ENCODE measurements around the gene PRDM11. TPM values are rescaled to one million over a fixed set of nuclear protein-coding genes. Genes with fewer than 3 reads are reported as not detected.
A peak's percentile ranks its signal among the peaks of the same experiment; 100 is the strongest.

Gene PRDM11
- total and polyA plus RNA-seq, 10 of the 15 experiments (the other 5 are each of a cell fraction or from before 2014, with no cell fraction given), result 0.03 to 2.4 (median 0.53) TPM

DNA sequence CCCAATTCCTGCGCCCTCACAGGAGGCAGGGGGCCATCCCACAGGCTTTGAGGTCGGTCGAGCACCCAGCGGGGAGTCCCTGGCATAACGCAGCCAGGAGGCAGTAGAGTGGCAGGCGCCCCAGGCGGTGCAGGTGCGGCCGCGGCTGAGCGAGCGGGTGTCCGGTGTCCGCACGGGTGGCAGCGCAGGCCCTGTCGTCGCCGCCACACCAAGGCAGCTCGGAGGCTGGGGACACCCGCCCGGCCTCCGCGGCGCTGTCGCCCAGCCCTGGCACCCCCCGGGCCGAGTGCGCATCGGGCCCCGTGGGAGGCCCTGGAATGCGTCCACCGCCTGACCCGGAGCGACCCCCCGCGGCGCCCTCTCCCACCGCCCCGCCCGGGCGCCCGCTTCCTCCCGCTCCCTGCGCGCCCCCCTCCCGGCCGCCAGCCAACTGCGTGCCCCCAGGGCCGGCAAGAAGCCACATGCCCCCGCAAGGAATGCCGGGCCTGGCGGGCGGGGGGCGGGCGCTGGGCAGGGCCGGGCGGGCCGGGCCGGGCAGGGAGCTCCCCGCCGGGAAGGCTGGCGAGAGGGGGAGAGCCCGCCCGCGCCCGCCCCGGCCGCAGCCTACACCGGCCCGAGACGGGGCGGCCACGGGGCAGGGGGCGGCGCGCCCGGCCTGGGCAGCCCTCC, 33.9 kb downstream of the PRDM11 start:
- no peak overlapping the region for H3K27ac ChIP-seq (ENCODE audit: control insufficient read depth, insufficient read depth)
- DNase-seq (ENCODE audit: low read depth, low spot score) (no peak), FAIRE-seq (no peak), ATAC-seq (peak; percentile 57)
- no peak overlapping the region for H3K9ac ChIP-seq (ENCODE audit: control insufficient read depth, insufficient read depth, low read length)
- ChIA-PET SMC1A (ENCODE audit: uncharacterized antibody, unreplicated experiment) (no interaction called here), RAD21 (ENCODE audit: unreplicated experiment) (no interaction called here), CTCF (no interaction called here), POLR2A (no interaction called here)
- H3K36me3 ChIP-seq (ENCODE audit: control insufficient read depth in 2 of 2, insufficient read depth in 2 of 2, low read length in 1 of 2), result no peaks in the 10 kb centered on the region
- intact Hi-C loops (cut with micrococcal nuclease; ENCODE audit: unreplicated experiment), result no loop called here
- peaks cover 1 to 6% of the 10 kb centered on the region in 2 experiments; a peak in 2 of 4 replicates for H3K27me3 ChIP-seq (replicated peaks in 1 of 2; ENCODE audit: control insufficient read depth in 2 of 2, insufficient read depth in 2 of 2, low read length in 1 of 2)
- no peak overlapping the region; the same call in 1 of the 2 replicates for H3K4me2 ChIP-seq (ENCODE audit: control insufficient read depth, insufficient read depth)
- no peak overlapping the region; the same call in 1 of the 2 replicates for H2AFZ ChIP-seq (ENCODE audit: control insufficient read depth, low read depth, low read length)
- no peaks in the 10 kb centered on the region for H3K9me3 ChIP-seq (replicated peaks; ENCODE audit: control insufficient read depth, insufficient read depth, low read length)
- no peak overlapping the region for H3K4me3 ChIP-seq
- in situ Hi-C loops (cut with MboI), result no loop called here
- WGBS (ENCODE audit: insufficient coverage, insufficient replicate concordance, low lambda C conversion rate, missing lambda C conversion rate), result 3% methylated on average over 14 of the region's 78 CpGs
- no peaks in the 10 kb centered on the region for H3K79me2 ChIP-seq (ENCODE audit: control insufficient read depth, insufficient read depth, low read length)
- TF ChIP-seq NR2C1 (IDR thresholded peaks at IDR 0.05) (no peak), CTCF (IDR thresholded peaks at IDR 0.05 in 2 of 3, conservative IDR thresholded peaks at IDR 0.05 in 1 of 3; ENCODE audit: control insufficient read depth in 2 of 3, extremely low read depth in 1 of 3, insufficient read depth in 1 of 3, low read depth in 3 of 3, low read length in 3 of 3) (peak in 1 of 3 experiments; percentile 21; a peak in 2 of 6 replicates), SMC3 (IDR thresholded peaks at IDR 0.05; ENCODE audit: borderline replicate concordance, low read length) (no peak)
- peaks cover 5% of the 10 kb centered on the region; the same call in 1 of the 2 replicates for H4K20me1 ChIP-seq (ENCODE audit: control insufficient read depth, insufficient read depth)
- peaks cover 6% of the 10 kb centered on the region for H3K4me1 ChIP-seq (ENCODE audit: control insufficient read depth, insufficient read depth, low read length)
- no TSS peak for BruUV-seq (replicated peaks)

- H3K4me1 ChIP-seq (ENCODE audit: control insufficient read depth, insufficient read depth, low read length), result peaks cover 6% of the 10 kb centered on the region
- H3K9ac ChIP-seq (ENCODE audit: control insufficient read depth, insufficient read depth, low read length), result no peak overlapping the region
- ChIA-PET RAD21 (ENCODE audit: unreplicated experiment) (no interaction called here), POLR2A (no interaction called here), CTCF (no interaction called here), SMC1A (ENCODE audit: uncharacterized antibody, unreplicated experiment) (no interaction called here)
- no peak for FAIRE-seq
- DNase-seq (ENCODE audit: low read depth, low spot score), result no peak
- no peak overlapping the region for H3K4me3 ChIP-seq
- no peaks in the 10 kb centered on the region for H3K36me3 ChIP-seq (ENCODE audit: control insufficient read depth in 2 of 2, insufficient read depth in 2 of 2, low read length in 1 of 2)
- H3K79me2 ChIP-seq (ENCODE audit: control insufficient read depth, insufficient read depth, low read length), result no peaks in the 10 kb centered on the region
- no peaks in the 10 kb centered on the region for H3K9me3 ChIP-seq (replicated peaks; ENCODE audit: control insufficient read depth, insufficient read depth, low read length)
- H2AFZ ChIP-seq (ENCODE audit: control insufficient read depth, low read depth, low read length), result no peak overlapping the region
- intact Hi-C loops (cut with micrococcal nuclease; ENCODE audit: unreplicated experiment), result no loop called here
- ATAC-seq, result peak; percentile 51; the same call in 2 of the 3 replicates
- 4% methylated on average over 14 of the region's 33 CpGs for WGBS (ENCODE audit: insufficient coverage, insufficient replicate concordance, low lambda C conversion rate, missing lambda C conversion rate)
- no peak overlapping the region for H3K27ac ChIP-seq (ENCODE audit: control insufficient read depth, insufficient read depth)
- H4K20me1 ChIP-seq (ENCODE audit: control insufficient read depth, insufficient read depth), result peaks cover 5% of the 10 kb centered on the region; the same call in 1 of the 2 replicates
- no TSS peak for BruUV-seq (replicated peaks)
- peaks cover 1 to 6% of the 10 kb centered on the region in 2 experiments; a peak in 2 of 4 replicates for H3K27me3 ChIP-seq (replicated peaks in 1 of 2; ENCODE audit: control insufficient read depth in 2 of 2, insufficient read depth in 2 of 2, low read length in 1 of 2)
- H3K4me2 ChIP-seq (ENCODE audit: control insufficient read depth, insufficient read depth), result no peak overlapping the region
- in situ Hi-C loops (cut with MboI), result no loop called here
- TF ChIP-seq ASH2L (IDR thresholded peaks at IDR 0.05; ENCODE audit: borderline replicate concordance, low read depth) (no peak), KLF5 (IDR thresholded peaks at IDR 0.05; ENCODE audit: partially characterized antibody) (no peak), RUNX3 (IDR thresholded peaks at IDR 0.05; ENCODE audit: low read length) (no peak), ZBED1 (IDR thresholded peaks at IDR 0.05; ENCODE audit: borderline replicate concordance) (no peak), TCF3 (IDR thresholded peaks at IDR 0.05; ENCODE audit: borderline replicate concordance, insufficient read depth, low read depth, low read length) (no peak), JUND (IDR thresholded peaks at IDR 0.05; ENCODE audit: low read depth, low read length) (no peak), IKZF1 (conservative IDR thresholded peaks at IDR 0.05) (no peak)
- TF ChIP-seq, protein P1, sequence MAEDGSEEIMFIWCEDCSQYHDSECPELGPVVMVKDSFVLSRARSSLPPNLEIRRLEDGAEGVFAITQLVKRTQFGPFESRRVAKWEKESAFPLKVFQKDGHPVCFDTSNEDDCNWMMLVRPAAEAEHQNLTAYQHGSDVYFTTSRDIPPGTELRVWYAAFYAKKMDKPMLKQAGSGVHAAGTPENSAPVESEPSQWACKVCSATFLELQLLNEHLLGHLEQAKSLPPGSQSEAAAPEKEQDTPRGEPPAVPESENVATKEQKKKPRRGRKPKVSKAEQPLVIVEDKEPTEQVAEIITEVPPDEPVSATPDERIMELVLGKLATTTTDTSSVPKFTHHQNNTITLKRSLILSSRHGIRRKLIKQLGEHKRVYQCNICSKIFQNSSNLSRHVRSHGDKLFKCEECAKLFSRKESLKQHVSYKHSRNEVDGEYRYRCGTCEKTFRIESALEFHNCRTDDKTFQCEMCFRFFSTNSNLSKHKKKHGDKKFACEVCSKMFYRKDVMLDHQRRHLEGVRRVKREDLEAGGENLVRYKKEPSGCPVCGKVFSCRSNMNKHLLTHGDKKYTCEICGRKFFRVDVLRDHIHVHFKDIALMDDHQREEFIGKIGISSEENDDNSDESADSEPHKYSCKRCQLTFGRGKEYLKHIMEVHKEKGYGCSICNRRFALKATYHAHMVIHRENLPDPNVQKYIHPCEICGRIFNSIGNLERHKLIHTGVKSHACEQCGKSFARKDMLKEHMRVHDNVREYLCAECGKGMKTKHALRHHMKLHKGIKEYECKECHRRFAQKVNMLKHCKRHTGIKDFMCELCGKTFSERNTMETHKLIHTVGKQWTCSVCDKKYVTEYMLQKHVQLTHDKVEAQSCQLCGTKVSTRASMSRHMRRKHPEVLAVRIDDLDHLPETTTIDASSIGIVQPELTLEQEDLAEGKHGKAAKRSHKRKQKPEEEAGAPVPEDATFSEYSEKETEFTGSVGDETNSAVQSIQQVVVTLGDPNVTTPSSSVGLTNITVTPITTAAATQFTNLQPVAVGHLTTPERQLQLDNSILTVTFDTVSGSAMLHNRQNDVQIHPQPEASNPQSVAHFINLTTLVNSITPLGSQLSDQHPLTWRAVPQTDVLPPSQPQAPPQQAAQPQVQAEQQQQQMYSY (CRISPR knock-in tag; IDR thresholded peaks at IDR 0.05), result no peak
These were observed 34.4 kb downstream of the PRDM11 start for GRCh38 chr11:45180848-45181192.
